MCF 10A (cell line): ENCODE data around the gene EDN3. TPM values are rescaled to one million over a fixed set of nuclear protein-coding genes. Genes with fewer than 3 reads are reported as not detected.

ENCODE experiments used
- BruUV-seq: library from RNA; stranded (reverse); fragments of 400-500 nt; replicated peaks from 2 replicates; lab custom pipeline; 2021; lab: Mats Ljungman, UMichigan
- CTCF ChIA-PET: fragments of 300-600 bp; sonication (Branson Sonifier 250); formaldehyde crosslinking; extraction: SDS; loops from one replicate; lab custom pipeline; 2021; ENCODE audit warnings: antibody characterized with exemption, inconsistent platforms; lab: Yijun Ruan, JAX
- POLR2A ChIA-PET: fragments of 300-600, 350-650 bp; sonication (Branson Sonifier 250); formaldehyde crosslinking; extraction: SDS; loops from one replicate; lab custom pipeline; 2020; ENCODE audit warnings: antibody characterized with exemption, inconsistent platforms; lab: Yijun Ruan, JAX
- DNase-seq: peaks from one replicate; pipeline ENCODE4 v3.0.0-alpha.2; 2018; ENCODE audit not compliant: unreplicated experiment
- H3K27ac Mint-ChIP-seq: one replicate; pipeline ENCODE4 v1.8.0; 2022; ENCODE audit warnings: mild to moderate bottlenecking, low read depth, mixed read lengths; ENCODE audit not compliant: unreplicated experiment
- H3K27me3 Mint-ChIP-seq: one replicate; pipeline ENCODE4 v1.8.0; 2022; ENCODE audit warnings: mixed read lengths; ENCODE audit not compliant: insufficient read depth, unreplicated experiment
- H3K36me3 Mint-ChIP-seq: one replicate; pipeline ENCODE4 v1.8.0; 2022; ENCODE audit warnings: mild to moderate bottlenecking, moderate library complexity, mixed read lengths; ENCODE audit not compliant: insufficient read depth, unreplicated experiment
- H3K4me1 Mint-ChIP-seq: one replicate; pipeline ENCODE4 v1.8.0; 2022; ENCODE audit warnings: mixed read lengths; ENCODE audit not compliant: insufficient read depth, unreplicated experiment
- H3K4me3 Mint-ChIP-seq: one replicate; pipeline ENCODE4 v1.8.0; 2022; ENCODE audit warnings: mild to moderate bottlenecking, moderate library complexity, mixed read lengths; ENCODE audit not compliant: unreplicated experiment
- H3K9me3 Mint-ChIP-seq: one replicate; pipeline ENCODE4 v1.8.0; 2022; ENCODE audit warnings: mixed read lengths; ENCODE audit not compliant: unreplicated experiment
- CTCF ChIP-seq: fragments of 200-600 bp; IDR thresholded peaks from one replicate; pipeline ENCODE4 v1.8.0; 2022; ENCODE audit warnings: antibody characterized with exemption, mild to moderate bottlenecking; ENCODE audit not compliant: unreplicated experiment
- intact Hi-C: fragments of 100-400 bp; cut with micrococcal nuclease; formaldehyde crosslinking; loops from 2 replicates; pipeline ENCODE4 v1.14.1; 2022
- total RNA-seq: library from RNA; stranded (reverse); gene quantifications from 2 replicates; pipeline ENCODE4 v1.2.3, GENCODE V29; 2022

The EDN3 gene
- total RNA-seq, 1 experiment from 2014 or later = not detected

DNA sequence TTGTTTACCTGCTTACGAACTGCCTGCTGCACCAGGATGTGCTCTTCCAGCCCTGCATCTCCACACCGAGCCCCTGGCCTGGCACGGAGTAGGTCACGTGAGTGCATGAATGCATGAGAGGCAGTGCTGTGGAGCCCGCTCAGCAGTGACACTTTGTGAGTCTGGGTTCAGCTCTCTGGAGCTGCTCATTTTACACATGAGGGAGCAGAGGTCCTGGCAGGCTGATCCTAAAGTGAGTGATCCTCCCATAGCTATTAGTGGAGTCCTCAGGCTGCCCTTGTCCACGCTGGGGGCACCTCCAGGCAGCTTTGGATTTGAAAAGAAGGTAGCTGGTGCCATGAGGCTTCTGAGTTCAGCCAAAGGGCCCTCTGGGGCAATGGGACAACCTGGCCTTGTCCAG is 64.2 kb downstream of the EDN3 start:
- Mint-ChIP-seq H3K36me3 (no peaks in the 10 kb centered on the region), H3K4me3 (no peak overlapping the region), H3K27ac (no peak overlapping the region), H3K27me3 (peaks cover 77% of the 10 kb centered on the region), H3K9me3 (no peaks in the 10 kb centered on the region), H3K4me1 (no peaks in the 10 kb centered on the region)
- ChIA-PET POLR2A (no interaction called here), CTCF (no interaction called here)
- DNase-seq = no peak
- intact Hi-C loops = no loop called here
- no peak for TF ChIP-seq CTCF
- BruUV-seq = no TSS peak

- POLR2A ChIA-PET = no interaction called here
- intact Hi-C loops = no loop called here
- no peaks in the 10 kb centered on the region for H3K4me1 Mint-ChIP-seq
- no peaks in the 10 kb centered on the region for H3K36me3 Mint-ChIP-seq
- no peak overlapping the region for H3K4me3 Mint-ChIP-seq
- BruUV-seq = no TSS peak
- TF ChIP-seq CTCF = no peak
- H3K27me3 Mint-ChIP-seq = peaks cover 78% of the 10 kb centered on the region
- CTCF ChIA-PET = no interaction called here
- DNase-seq = no peak
- no peak overlapping the region for H3K27ac Mint-ChIP-seq
- no peaks in the 10 kb centered on the region for H3K9me3 Mint-ChIP-seq
Measured at GRCh38 chr20:59365611-59366285, 65.3 kb downstream of the EDN3 start.

- Mint-ChIP-seq H3K4me1 (no peaks in the 10 kb centered on the region), H3K27ac (no peak overlapping the region), H3K27me3 (peaks cover 75% of the 10 kb centered on the region), H3K36me3 (no peaks in the 10 kb centered on the region), H3K4me3 (no peak overlapping the region), H3K9me3 (no peaks in the 10 kb centered on the region)
- BruUV-seq = no TSS peak
- no peak for TF ChIP-seq CTCF
- CTCF ChIA-PET = interaction anchor here (1.6 kb wide), 1 partner anchor 84 kb away, joined by 4 read pairs; no protein-coding TSS in a partner anchor
- POLR2A ChIA-PET = no interaction called here
- no peak for DNase-seq
- intact Hi-C loops = no loop called here
Measured at GRCh38 chr20:59371431-59371830, 71.0 kb downstream of the EDN3 start.

GRCh38 chr20:59374261-59374660 is 73.8 kb downstream of the EDN3 start:
- Mint-ChIP-seq H3K4me1 (no peaks in the 10 kb centered on the region), H3K27ac (no peak overlapping the region)

More at GRCh38 chr20:59374261-59374660, 73.8 kb downstream of the EDN3 start:
- no TSS peak for BruUV-seq
- ChIA-PET CTCF (interaction anchor here (0.9 kb wide), 1 partner anchor 9 kb away, joined by 4 read pairs; no protein-coding TSS in a partner anchor), POLR2A (no interaction called here)
- DNase-seq = no peak
- peaks cover 81% of the 10 kb centered on the region for H3K27me3 Mint-ChIP-seq
- H3K4me3 Mint-ChIP-seq = no peak overlapping the region
- no peaks in the 10 kb centered on the region for H3K9me3 Mint-ChIP-seq
- TF ChIP-seq CTCF = no peak
- intact Hi-C loops = no loop called here
- no peaks in the 10 kb centered on the region for H3K36me3 Mint-ChIP-seq
